Measurements from ENCODE around the gene USP12. TPM values are rescaled to one million over a fixed set of nuclear protein-coding genes. Genes with fewer than 3 reads are reported as not detected.

The USP12 gene
- polyA plus RNA-seq, 1 experiment: 4.4 TPM

GRCh38 chr13:27174766-27175455 lies 3.3 kb upstream of the USP12 start:
- ChIA-PET CTCF (interaction anchor here (0.8 to 1.7 kb wide), 2 partner anchors 14 to 97 kb away, joined by 3 to 4 read pairs; no protein-coding TSS in a partner anchor), POLR2A (no interaction called here)
- Histone ChIP-seq H3K36me3 (ENCODE audit: control insufficient read depth, insufficient read depth, low read length) (no peaks in the 10 kb centered on the region), H3K4me3 (ENCODE audit: low read depth, low read length) (no peak overlapping the region), H3K27me3 (ENCODE audit: control insufficient read depth, insufficient read depth, low read length) (no peaks in the 10 kb centered on the region)
- no peak for DNase-seq (ENCODE audit: low read depth)
- TF ChIP-seq, protein P1, sequence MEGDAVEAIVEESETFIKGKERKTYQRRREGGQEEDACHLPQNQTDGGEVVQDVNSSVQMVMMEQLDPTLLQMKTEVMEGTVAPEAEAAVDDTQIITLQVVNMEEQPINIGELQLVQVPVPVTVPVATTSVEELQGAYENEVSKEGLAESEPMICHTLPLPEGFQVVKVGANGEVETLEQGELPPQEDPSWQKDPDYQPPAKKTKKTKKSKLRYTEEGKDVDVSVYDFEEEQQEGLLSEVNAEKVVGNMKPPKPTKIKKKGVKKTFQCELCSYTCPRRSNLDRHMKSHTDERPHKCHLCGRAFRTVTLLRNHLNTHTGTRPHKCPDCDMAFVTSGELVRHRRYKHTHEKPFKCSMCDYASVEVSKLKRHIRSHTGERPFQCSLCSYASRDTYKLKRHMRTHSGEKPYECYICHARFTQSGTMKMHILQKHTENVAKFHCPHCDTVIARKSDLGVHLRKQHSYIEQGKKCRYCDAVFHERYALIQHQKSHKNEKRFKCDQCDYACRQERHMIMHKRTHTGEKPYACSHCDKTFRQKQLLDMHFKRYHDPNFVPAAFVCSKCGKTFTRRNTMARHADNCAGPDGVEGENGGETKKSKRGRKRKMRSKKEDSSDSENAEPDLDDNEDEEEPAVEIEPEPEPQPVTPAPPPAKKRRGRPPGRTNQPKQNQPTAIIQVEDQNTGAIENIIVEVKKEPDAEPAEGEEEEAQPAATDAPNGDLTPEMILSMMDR (IDR thresholded peaks at IDR 0.05; ENCODE audit: insufficient read depth, low read depth, low read length): no peak

DNA sequence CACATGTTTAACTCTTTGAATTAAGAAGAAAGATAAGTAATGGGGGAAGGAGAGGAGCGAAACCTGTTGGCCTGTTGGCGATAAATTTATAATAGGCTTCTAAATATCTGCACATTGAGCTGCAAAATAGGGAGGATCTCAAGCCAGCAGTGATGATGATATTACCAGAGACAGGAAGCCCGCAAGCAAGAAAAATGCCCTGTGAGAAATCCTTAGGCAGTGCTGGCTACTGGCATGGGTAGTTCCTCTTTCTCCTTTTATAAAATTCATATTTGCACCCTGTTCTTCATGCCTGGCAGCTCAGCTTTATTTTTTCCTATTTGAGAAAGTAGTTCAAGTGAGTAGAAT lies 858 bp upstream of the USP12 start:
- CTCF ChIA-PET: interaction anchor here (0.9 to 1.0 kb wide), 3 partner anchors 13 to 187 kb away, joined by 3 to 4 read pairs (median 3); partner anchors contain the start of gene RASL11A
- Histone ChIP-seq H3K4me3 (ENCODE audit: low read depth, low read length) (peak overlapping the region; percentile 71), H3K27me3 (ENCODE audit: control insufficient read depth, insufficient read depth, low read length) (no peaks in the 10 kb centered on the region), H3K36me3 (ENCODE audit: control insufficient read depth, insufficient read depth, low read length) (no peaks in the 10 kb centered on the region)
- DNase-seq (ENCODE audit: low read depth): no peak
- TF ChIP-seq, protein P1 (IDR thresholded peaks at IDR 0.05; ENCODE audit: insufficient read depth, low read depth, low read length): no peak
- POLR2A ChIA-PET: no interaction called here

DNA sequence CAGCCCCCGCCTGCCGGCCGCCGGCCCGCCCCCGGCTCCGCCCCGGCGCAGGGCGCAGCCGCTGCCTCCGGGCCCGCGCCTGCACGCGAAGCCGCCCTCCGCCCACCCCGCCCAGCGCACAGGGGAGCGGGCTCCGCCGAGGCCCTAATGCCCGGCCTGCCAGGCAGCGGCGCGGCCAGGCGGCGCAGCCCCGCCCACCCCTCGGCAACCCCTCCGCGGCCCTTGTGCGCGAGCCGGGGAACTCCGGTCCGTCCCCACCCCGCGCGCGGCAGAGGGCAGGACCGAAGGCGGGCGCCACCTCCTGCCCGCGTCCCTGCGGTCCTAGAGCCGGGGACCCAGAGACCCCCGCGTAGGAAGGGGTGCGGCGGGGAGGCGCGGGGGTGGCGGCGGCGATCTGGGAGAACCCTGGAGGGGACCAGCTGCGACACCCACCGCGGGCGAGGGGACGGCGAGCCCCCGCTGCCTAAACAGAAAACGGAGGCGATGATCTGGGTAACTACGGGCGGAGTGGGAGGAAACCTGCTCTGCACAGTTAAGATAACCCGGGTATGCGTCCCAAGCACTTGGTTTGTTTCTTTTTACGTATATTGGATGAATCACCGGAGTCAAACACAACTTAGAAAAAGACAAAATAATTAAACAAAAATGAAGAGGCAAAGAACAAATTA lies 350 bp upstream of the USP12 start:
- TF ChIP-seq, protein P1 (IDR thresholded peaks at IDR 0.05; ENCODE audit: insufficient read depth, low read depth, low read length): peak; percentile 20; the same call in 1 of the 2 replicates
- Histone ChIP-seq H3K27me3 (ENCODE audit: control insufficient read depth, insufficient read depth, low read length) (no peaks in the 10 kb centered on the region), H3K4me3 (ENCODE audit: low read depth, low read length) (peak overlapping the region; percentile 79), H3K36me3 (ENCODE audit: control insufficient read depth, insufficient read depth, low read length) (no peaks in the 10 kb centered on the region)
- ChIA-PET POLR2A (no interaction called here), CTCF (interaction anchor here (0.9 to 1.0 kb wide), 2 partner anchors 12 to 186 kb away, joined by 3 to 4 read pairs; no protein-coding TSS in a partner anchor)
- peak; percentile 56 for DNase-seq (ENCODE audit: low read depth)

- TF ChIP-seq, protein P1 (IDR thresholded peaks at IDR 0.05; ENCODE audit: insufficient read depth, low read depth, low read length): no peak
These were observed 931 bp downstream of the USP12 start for GRCh38 chr13:27170516-27171243.

GRCh38 chr13:27170221-27170515 lies 1.4 kb downstream of the USP12 start:
- H3K36me3 ChIP-seq (ENCODE audit: control insufficient read depth, insufficient read depth, low read length): no peaks in the 10 kb centered on the region
- TF ChIP-seq, protein P1 (IDR thresholded peaks at IDR 0.05; ENCODE audit: insufficient read depth, low read depth, low read length): no peak
- H3K27me3 ChIP-seq (ENCODE audit: control insufficient read depth, insufficient read depth, low read length): no peaks in the 10 kb centered on the region
- peak overlapping the region; percentile 79 for H3K4me3 ChIP-seq (ENCODE audit: low read depth, low read length)
- CTCF ChIA-PET: interaction anchor here (0.7 to 0.8 kb wide), 3 partner anchors 97 to 192 kb away, joined by 3 read pairs; no protein-coding TSS in a partner anchor
- POLR2A ChIA-PET: no interaction called here
- no peak for DNase-seq (ENCODE audit: low read depth)

More at GRCh38 chr13:27170516-27171243, 931 bp downstream of the USP12 start:
- DNase-seq (ENCODE audit: low read depth): no peak
- peak overlapping the region; percentile 79 for H3K4me3 ChIP-seq (ENCODE audit: low read depth, low read length)
- POLR2A ChIA-PET: interaction anchor here (0.6 kb wide), 1 partner anchor 107 kb away, joined by 5 read pairs; no protein-coding TSS in a partner anchor
- CTCF ChIA-PET: interaction anchor here (0.7 to 0.8 kb wide), 3 partner anchors 97 to 191 kb away, joined by 3 read pairs; no protein-coding TSS in a partner anchor
- H3K27me3 ChIP-seq (ENCODE audit: control insufficient read depth, insufficient read depth, low read length): no peaks in the 10 kb centered on the region
- H3K36me3 ChIP-seq (ENCODE audit: control insufficient read depth, insufficient read depth, low read length): no peaks in the 10 kb centered on the region
